Pancreas (tissue), 10 donors: ENCODE data around the gene CLPTM1L. TPM values are rescaled to one million over a fixed set of nuclear protein-coding genes. Genes with fewer than 3 reads are reported as not detected.

ENCODE experiments used
- ATAC-seq, 4 donors: fragments of 200-7000 bp; cut with Tn5 transposase; one replicate each; pipeline versions ENCODE4 v1.8.0 to v1.9.1; 2020; ENCODE audit warnings: mild to moderate bottlenecking in 4 of 4, moderate library complexity in 4 of 4
- DNase-seq, 6 donors: peaks; one replicate each; pipeline ENCODE4 v3.0.0-alpha.2; 2020
- FAIRE-seq: peaks from 2 replicates; lab custom pipeline; 2012; peaks lifted over from hg19 to GRCh38; lab: Jason Lieb, UNC
- H3K27ac ChIP-seq, 4 donors: fragments of 200-600 bp; sonication (generic); 1 replicate in 3 of 4; 2 replicates in 1 of 4; pipeline versions ENCODE4 v1.5.0 to v1.8.0; 2020
- H3K27me3 ChIP-seq, 4 donors: fragments of 200-600 bp; one replicate each; pipeline ENCODE4 v1.8.0; 2021
- H3K36me3 ChIP-seq, 3 donors: fragments of 200-600 bp; sonication (generic) in 1 of 3; one replicate each; pipeline versions ENCODE4 v1.5.0 to v1.8.0; 2020 to 2021
- H3K4me1 ChIP-seq, 3 donors: fragments of 200-600 bp; one replicate each; pipeline ENCODE4 v1.8.0; 2021
- H3K4me3 ChIP-seq, 4 donors: fragments of 200-600 bp; sonication (generic) in 2 of 4; one replicate each; pipeline versions ENCODE4 v1.5.0 to v1.8.0; 2020 to 2021
- H3K9me3 ChIP-seq, 4 donors: fragments of 200-600 bp; one replicate each; pipeline ENCODE4 v1.8.0; 2021
- WGBS, 2 donors: extraction: QIAGEN DNeasy Blood & Tissue Kit; methylation state at CpG; one replicate each; pipeline ENCODE4 v1.1.7; 2013; 5-methylcytosine and 5-hydroxymethylcytosine counted together
- intact Hi-C, 3 donors: fragments of 100-400 bp; cut with DNase I; formaldehyde crosslinking; loops; one replicate each; pipeline versions ENCODE4 v1.11.1 to v1.14.2; 2022
- polyA plus RNA-seq, 2 donors: library from polyadenylated mRNA; stranded (reverse); fragments of 200-250 nt; gene quantifications; one replicate each; pipeline ENCODE4 v1.2.3, GENCODE V29; 2013
- total RNA-seq, 6 donors: library from RNA; stranded (reverse); fragmentation: NEBNext Ultra II Directional in 4 of 6; extraction: Animal tissue kit (Norgen Biotek cat#: 25700) in 4 of 6; gene quantifications; one replicate each; pipeline versions ENCODE4 v1.2.1 to v1.2.4, GENCODE V29; 2021 to 2023
- TF ChIP-seq, protein P1 (sequence below), 4 donors: fragments of 200-600 bp; sonication (generic) in 3 of 4; IDR thresholded peaks; one replicate each; pipeline versions ENCODE4 v1.5.0 to v1.8.0; 2021; ENCODE audit warnings: antibody characterized with exemption in 4 of 4
- donor health status: healthy with polysubstance abuse.
- donor health status: DM: no; HTN: no; CAD: no; lungs with moderate emphysema.
- donor health status: DM: no; HTN: no; CAD: no.
- donor health status: control.
- donor health status: control.
- donor health status: Bipolar disorder and iron deficiency.
- donor health status: DM: yes; HTN: yes; CAD: no.
- donor health status: DM: no; HTN: no; CAD: no.
- donor health status: DM: no; HTN: no; CAD: no.
- donor health status: DM: yes; HTN: yes; CAD: no.

The CLPTM1L gene
- total and polyA plus RNA-seq, 8 donors, result 39.5 to 63.0 (median 53.2) TPM

DNA sequence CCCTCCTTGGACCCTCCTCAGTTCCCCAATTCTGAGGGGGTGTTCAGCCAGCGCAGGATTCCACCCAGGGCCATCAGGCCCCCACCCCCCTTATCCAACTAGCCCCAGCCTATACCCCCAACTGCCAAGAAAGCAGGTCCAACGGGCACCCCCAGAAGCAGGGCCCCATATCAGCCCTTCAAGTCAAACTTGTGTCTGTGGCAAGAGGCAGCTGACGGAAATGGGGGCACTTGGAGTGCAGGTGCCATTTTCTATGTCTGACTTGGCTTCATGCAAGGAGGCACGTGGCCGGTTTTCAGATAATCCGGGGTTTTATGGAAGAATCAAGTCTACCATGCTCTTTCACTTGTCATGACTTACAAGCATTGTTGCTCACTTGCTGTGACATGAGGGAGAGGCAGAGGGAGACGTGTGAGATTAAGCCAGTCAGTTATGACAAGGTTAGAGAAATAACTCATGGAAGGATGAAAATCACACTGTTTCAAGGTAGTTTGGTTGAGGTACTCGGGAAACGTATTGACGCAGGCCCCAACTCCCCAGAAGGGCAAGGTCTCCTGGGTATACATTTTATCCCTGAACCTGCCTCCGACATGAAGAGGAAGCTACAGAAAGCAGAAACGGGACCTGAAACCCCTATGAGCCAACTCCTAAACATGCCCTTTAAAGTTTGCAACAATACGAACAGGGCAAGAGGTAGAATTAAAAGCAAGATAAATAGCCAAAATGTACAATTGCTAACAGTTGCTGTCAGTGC, 26.5 kb upstream of the CLPTM1L start:
- Histone ChIP-seq H3K4me3 (no peak overlapping the region), H3K27ac (no peak overlapping the region), H3K36me3 (no peaks in the 10 kb centered on the region), H3K27me3 (no peaks in the 10 kb centered on the region), H3K9me3 (no peaks in the 10 kb centered on the region), H3K4me1 (no peaks in the 10 kb centered on the region)
- FAIRE-seq, result no peak
- TF ChIP-seq, protein P1, sequence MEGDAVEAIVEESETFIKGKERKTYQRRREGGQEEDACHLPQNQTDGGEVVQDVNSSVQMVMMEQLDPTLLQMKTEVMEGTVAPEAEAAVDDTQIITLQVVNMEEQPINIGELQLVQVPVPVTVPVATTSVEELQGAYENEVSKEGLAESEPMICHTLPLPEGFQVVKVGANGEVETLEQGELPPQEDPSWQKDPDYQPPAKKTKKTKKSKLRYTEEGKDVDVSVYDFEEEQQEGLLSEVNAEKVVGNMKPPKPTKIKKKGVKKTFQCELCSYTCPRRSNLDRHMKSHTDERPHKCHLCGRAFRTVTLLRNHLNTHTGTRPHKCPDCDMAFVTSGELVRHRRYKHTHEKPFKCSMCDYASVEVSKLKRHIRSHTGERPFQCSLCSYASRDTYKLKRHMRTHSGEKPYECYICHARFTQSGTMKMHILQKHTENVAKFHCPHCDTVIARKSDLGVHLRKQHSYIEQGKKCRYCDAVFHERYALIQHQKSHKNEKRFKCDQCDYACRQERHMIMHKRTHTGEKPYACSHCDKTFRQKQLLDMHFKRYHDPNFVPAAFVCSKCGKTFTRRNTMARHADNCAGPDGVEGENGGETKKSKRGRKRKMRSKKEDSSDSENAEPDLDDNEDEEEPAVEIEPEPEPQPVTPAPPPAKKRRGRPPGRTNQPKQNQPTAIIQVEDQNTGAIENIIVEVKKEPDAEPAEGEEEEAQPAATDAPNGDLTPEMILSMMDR (IDR thresholded peaks at IDR 0.05), result no peak
- DNase-seq, result no peak
- 75 to 78% methylated on average over 13 of the region's 13 CpGs for WGBS, 2 donors
- no peak for ATAC-seq
- intact Hi-C loops, result no loop called here

- FAIRE-seq (no peak), ATAC-seq (no peak), DNase-seq (no peak)
- WGBS, 2 donors, result 73 to 84% methylated on average over 7 of the region's 7 CpGs
- no peaks in the 10 kb centered on the region for H3K9me3 ChIP-seq
- H3K27ac ChIP-seq, result no peak overlapping the region
- intact Hi-C loops, result no loop called here
- H3K36me3 ChIP-seq, result no peaks in the 10 kb centered on the region
- H3K27me3 ChIP-seq, result no peaks in the 10 kb centered on the region
- no peaks in the 10 kb centered on the region for H3K4me1 ChIP-seq
- TF ChIP-seq, protein P1 (IDR thresholded peaks at IDR 0.05), result no peak
- no peak overlapping the region for H3K4me3 ChIP-seq
Measured at GRCh38 chr5:1370006-1370405, 25.1 kb upstream of the CLPTM1L start.

DNA sequence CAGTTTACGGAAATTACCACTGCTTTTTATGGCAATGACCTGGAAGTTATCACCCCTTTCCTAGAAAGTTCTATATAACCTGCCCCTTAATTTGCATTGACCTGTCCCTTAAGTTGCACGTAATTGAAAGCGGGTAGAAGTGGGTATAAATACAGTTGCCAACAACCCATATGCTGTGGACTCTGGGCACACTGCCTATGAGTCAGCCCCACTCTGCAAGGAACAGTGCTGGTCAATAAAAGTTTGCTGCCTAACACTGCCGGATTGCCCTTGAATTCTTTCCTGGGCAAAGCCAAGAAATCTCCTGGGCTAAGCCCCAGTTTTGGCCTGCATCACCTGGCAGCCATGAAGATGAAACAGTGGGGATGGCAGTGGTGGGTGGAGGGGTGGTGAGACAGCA, 23.9 kb upstream of the CLPTM1L start:
- peak in 2 of 4 donors; percentile 53 to 69 for ATAC-seq
- Histone ChIP-seq H3K9me3 (no peaks in the 10 kb centered on the region), H3K4me1 (no peaks in the 10 kb centered on the region), H3K4me3 (no peak overlapping the region), H3K27me3 (no peaks in the 10 kb centered on the region), H3K27ac (no peak overlapping the region), H3K36me3 (no peaks in the 10 kb centered on the region)
- WGBS, 2 donors, result 45 to 46% methylated on average over 4 of the region's 4 CpGs
- TF ChIP-seq, protein P1 (IDR thresholded peaks at IDR 0.05), result no peak
- FAIRE-seq, result no peak
- intact Hi-C loops, result no loop called here
- DNase-seq, result peak in 1 of 6 donors; percentile 64

DNA sequence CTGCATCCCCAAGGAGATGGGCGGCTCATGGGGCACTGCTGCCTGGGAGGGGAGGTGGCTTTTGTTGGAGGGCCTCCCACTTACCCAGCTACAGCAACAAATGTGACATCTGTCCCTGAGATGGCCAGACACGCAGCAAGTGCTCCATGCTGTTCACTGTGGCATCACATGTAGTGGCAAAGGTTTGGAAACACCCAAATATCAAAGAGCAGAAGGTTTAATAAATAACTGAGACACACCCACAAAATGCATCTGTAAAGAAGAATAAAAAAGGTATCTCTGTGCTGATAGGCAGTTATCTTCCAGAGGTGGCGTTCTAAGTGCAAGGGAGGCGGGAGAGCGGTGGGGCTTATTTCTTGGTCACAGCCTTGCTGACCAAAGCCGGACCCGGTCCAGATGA, 23.3 kb upstream of the CLPTM1L start:
- intact Hi-C loops, result no loop called here
- Histone ChIP-seq H3K36me3 (no peaks in the 10 kb centered on the region), H3K9me3 (no peaks in the 10 kb centered on the region), H3K4me1 (no peaks in the 10 kb centered on the region), H3K4me3 (no peak overlapping the region), H3K27me3 (no peaks in the 10 kb centered on the region), H3K27ac (no peak overlapping the region)
- TF ChIP-seq, protein P1 (IDR thresholded peaks at IDR 0.05), result no peak
- no peak for FAIRE-seq
- no peak for ATAC-seq
- DNase-seq, result no peak
- WGBS, 2 donors, result 73 to 84% methylated on average over 7 of the region's 7 CpGs

DNA sequence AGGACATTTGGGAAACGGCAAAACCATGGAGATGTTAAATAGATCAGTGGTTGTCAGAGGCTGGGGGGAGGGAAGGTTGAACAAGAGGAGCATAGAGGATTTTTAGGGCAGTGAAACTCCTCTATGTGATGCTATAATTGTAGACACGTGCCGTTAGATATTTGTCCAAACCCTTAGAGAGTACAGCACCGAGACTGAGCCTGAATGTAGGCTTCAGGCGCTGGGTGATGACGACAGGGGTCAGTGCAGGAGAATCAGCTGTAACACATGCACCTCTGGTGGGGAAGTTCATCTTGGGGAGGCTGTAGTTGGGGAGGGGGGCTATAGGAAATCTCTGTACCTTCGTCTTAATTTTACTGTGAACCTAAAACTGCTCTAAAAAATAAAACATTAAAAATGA, 22.2 kb upstream of the CLPTM1L start:
- H3K27ac ChIP-seq, result no peak overlapping the region
- no peak for DNase-seq
- no peak overlapping the region for H3K4me3 ChIP-seq
- WGBS, 2 donors, result 57 to 60% methylated on average over 7 of the region's 7 CpGs
- intact Hi-C loops, result no loop called here
- no peaks in the 10 kb centered on the region for H3K9me3 ChIP-seq
- TF ChIP-seq, protein P1 (IDR thresholded peaks at IDR 0.05), result no peak
- FAIRE-seq, result no peak
- no peaks in the 10 kb centered on the region for H3K36me3 ChIP-seq
- no peaks in the 10 kb centered on the region for H3K4me1 ChIP-seq
- H3K27me3 ChIP-seq, result no peaks in the 10 kb centered on the region
- no peak for ATAC-seq
